MV-4-11 (cell line): ENCODE data around the gene MACROH2A1.

Experiments used
- DNase-seq: peaks from one replicate; lab custom pipeline; 2025; lab: John Stamatoyannopoulos, UW

Gene MACROH2A1

GRCh38 chr5:135396459-135397055 is 2.5 kb downstream of the MACROH2A1 start:
- DNase-seq, result no peak

- DNase-seq, result peak; percentile 65
These were observed 3.2 kb downstream of the MACROH2A1 start for GRCh38 chr5:135395866-135396265.

- peak; percentile 81 for DNase-seq
These were observed 3.6 kb downstream of the MACROH2A1 start for GRCh38 chr5:135395451-135395850.

- DNase-seq, result no peak
These were observed 4.9 kb downstream of the MACROH2A1 start for GRCh38 chr5:135394095-135394494.

- DNase-seq, result peak; percentile 38
These were observed 5.3 kb downstream of the MACROH2A1 start for GRCh38 chr5:135393691-135394090.

DNA sequence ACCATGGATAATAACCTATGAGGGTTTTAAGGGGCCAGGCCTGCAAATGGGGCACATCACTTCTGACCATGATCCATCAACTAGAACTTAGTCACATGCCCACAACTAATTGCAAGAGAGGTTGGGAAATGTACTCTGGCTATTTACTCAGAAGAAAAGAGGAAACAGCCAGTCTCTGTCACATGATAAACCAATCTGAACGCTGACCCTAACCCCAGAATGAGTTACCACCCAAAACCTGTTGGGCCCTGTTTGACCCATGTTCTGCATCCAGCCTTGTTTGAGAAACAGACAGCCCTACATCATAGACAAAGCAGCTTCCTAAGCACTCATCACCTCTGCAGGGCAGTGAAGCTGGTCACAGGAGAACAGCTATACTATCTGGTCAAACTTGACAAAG is 5.8 kb downstream of the MACROH2A1 start:
- DNase-seq, result peak; percentile 94

DNA sequence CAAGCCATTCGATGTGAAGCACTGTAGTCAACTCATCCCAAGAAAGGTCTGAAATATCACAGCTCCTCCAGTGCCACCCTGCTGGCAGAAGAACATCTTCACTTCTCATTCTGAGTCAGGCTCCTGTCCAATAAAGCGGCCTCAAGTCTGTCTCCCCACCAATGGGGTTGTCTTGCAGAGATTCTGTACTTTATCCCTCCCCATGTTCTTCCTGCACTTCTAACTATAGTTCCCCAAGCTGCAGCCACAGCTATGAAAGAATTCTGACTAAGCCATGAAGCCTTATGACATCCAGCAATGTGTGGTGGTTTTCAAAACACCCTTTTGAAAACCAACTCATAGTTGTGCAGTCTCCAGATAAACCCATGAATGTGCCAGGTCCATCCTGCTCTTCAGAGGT is 6.8 kb downstream of the MACROH2A1 start:
- DNase-seq, result peak; percentile 89

DNA sequence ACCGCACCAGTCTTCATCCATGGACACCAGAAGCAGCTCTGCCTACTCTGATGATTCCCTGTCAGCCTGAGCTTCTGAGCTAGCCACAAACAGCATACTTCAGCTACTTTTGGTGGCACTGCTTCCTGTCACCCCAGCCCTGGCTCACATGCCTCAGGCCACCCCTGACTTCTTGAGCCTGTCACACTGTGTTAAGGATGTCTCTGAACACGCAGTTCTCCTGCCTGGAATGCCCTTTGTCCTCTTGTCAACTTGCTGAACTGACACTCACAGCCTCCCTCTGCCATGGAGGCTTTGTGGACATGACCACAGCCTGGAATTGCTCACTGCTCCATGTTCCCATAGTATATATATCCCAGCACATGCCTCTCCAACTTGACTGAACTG is 7.2 kb downstream of the MACROH2A1 start:
- DNase-seq, result no peak

DNA sequence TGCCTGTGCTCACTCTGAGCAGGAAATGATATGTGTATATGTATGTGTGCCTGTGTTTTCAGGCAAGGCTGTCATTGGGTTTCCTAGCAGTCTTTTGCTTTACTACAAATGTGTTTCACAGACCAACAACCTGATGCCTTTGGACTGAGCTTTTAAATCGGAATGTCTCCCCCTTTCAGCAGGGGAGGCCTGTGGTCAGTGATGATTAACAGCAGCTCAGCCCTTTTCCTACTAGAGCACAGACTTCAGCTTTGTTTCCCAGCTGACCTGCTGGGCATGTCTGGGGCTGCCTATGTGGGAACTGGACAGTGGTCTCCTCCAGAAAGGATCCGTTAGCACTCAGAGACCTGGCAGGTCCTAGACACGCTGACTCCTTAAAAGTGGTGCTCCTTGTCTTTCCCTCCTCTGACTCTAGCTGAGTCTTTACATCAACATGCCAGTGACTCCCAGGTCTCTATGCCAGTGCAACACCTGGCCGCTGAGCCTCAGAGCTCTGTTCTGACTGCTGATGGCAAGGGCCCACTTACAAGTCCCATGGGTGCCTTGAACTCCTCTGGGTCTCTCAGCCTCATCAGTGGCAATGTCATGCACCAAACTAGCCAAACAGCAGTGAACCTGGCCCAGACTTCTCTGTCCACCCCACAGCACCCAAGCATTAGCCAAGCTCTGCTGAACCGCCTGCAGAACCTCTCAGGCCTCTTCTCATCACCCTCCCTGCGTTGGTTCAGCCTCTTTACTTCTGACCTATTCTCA is 7.7 kb downstream of the MACROH2A1 start:
- DNase-seq, result no peak

DNA sequence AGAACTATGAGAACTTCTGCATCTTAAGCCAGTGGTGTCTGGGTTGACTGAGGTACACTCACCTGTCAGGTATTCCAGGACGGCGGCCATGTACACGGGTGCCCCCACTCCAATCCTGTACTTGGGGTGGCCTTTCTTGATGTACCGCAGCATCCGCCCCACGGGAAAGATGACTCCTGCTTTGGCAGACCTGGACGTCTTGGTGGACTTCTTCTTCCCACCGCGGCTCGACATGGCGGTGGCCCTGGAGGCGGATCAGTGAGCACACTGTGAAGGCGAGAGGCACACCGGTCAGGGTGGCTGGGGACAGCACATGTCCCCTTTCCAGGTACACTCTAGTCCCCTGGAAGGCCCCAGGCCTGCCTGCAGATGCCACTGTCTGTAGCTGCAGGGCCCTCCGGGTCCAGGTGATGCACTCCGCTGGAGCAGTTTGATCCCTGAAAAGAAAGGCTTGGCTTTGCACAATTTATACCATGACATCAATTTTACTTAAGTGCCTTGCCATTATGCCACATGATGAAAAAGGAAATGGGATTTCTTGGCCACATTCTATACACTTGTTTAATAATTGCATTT is 10.1 kb downstream of the MACROH2A1 start:
- no peak for DNase-seq

DNA sequence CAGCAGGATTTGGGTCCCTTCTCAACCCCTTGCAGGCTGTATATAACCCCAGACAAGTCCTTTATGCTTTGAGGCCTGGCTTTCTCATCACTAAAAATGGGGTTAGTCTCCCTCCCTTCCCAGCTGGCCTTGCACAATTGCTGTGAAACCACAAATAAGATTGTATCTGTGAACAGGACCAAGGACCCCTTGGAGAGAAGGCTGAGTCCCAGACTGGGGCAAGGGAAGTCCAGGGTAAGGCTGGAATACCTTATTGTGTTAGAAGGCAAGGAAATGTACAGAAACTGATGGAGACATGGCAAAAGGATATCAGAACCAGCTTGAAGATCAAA is 11.4 kb downstream of the MACROH2A1 start:
- peak; percentile 15 for DNase-seq

DNA sequence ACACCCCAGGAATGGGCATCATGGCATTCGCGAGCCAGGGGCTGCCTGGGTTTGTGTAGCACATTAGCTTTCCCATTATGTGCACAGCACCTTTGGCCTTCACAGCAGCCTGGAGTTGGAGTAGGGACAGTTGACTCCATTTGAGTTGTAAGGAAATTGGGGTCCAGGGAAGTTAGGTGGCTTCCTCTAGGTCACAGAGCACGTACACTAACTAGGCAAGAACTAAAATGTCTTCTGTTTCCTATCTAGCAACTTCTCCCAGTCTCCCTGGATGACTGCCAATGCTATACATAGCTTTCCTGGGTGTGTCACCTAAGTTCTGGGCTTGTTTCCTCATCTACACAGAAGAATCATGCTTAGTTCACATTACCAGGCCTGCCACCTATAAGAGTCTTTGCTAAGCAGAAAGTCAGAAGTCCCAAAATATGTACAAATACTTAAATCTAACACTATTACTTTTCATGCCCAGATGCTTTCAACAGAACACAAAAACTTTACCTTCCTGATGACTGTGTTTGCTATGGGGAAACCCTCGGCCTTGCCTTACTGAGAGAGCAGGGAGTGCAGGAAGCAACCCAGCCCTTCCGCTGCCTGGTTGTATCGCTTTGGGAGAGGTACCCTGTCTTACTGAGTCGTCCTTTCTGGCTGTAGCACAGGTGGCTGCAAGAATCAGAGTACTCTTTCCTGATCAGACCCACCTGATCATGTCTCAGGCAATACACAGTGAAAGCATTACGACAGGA is 12.0 kb downstream of the MACROH2A1 start:
- DNase-seq, result peak; percentile 82

- DNase-seq, result no peak
These were observed 12.9 kb downstream of the MACROH2A1 start for GRCh38 chr5:135386096-135386495.

- no peak for DNase-seq
These were observed 13.5 kb downstream of the MACROH2A1 start for GRCh38 chr5:135385576-135385975.

DNA sequence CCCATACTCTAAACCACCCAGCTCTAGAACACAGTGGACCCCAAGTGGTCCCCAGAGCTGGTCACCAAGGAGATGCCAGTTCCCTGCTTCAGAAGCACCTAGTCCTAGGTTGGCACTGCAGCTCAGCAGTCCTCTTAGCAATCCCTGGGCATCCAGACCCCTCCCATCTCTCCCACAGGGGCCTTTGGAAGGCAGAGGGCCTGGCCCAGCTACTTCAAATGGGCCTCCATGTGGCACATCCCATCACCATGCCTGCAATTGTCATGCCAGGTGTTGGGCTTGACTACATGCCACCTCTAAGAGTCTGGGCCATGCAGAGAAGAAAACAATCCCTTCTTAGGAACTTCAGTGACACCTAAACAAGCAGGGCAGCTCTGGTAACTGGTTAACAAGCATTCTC is 14.1 kb downstream of the MACROH2A1 start:
- no peak for DNase-seq

DNA sequence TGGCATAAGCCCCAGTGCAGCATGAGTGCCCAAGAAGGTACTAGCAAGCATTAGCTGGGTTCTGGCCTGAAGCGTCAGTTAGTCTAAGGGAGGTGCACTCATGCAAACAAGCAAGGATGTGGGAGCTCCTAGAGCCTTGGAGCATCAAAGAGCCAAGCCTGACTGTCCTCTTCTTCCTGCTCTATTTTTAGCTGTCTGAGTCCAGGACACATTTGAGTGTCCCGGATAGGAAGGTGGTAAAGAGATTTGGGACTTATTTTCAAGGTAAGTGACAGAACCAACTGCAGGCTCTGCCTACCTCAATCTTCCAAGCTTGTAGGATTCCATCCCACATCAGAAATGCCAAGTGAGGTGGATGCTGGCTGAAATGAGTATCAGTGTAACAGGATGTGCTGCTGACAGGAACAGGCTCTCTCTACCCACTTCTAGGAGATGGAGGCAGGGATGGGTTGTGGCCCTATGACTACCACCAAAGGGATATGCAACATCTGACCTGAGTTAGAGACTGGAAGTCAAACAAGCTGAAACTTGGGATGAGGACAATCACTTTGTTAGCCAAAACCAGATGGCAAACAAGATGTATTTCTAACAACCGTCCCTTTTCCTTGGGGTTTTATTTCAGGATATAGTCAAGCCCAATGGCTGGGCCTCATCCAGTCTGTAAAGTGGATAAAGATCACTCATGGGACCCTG is 15.1 kb downstream of the MACROH2A1 start:
- DNase-seq, result no peak

GRCh38 chr5:135382981-135383380 is 16.1 kb downstream of the MACROH2A1 start:
- no peak for DNase-seq

DNA sequence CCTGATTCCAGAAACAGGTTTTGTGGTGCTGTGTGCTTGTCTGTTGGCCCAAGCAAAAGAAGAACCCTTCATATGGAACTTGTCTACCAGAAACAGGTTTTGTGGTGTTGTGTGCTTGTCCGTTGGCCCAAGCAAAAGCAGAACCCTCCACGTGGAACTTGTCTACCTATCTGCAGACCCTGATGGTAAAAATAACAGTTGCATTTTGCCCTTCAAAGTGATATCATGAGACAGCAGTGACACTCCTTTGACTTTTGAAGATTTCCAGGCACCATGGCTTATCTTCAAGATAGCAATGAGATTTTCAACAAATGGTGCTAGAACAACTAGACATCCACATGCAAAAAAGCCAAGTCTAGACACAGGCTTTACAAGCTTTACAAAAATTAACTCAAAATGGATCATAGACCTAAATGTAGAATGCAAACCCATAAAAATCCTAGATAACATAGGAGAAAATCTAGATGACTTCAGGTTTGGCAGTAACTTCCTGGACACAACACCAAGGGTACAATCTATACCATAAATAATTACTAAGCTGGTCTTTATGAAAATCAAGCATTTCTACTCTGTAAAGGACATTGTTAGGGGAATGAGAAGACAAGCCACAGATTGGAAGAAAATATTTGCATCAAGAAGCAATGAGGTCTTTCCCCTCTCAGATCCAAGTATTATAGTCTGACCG is 16.8 kb downstream of the MACROH2A1 start:
- no peak for DNase-seq

DNA sequence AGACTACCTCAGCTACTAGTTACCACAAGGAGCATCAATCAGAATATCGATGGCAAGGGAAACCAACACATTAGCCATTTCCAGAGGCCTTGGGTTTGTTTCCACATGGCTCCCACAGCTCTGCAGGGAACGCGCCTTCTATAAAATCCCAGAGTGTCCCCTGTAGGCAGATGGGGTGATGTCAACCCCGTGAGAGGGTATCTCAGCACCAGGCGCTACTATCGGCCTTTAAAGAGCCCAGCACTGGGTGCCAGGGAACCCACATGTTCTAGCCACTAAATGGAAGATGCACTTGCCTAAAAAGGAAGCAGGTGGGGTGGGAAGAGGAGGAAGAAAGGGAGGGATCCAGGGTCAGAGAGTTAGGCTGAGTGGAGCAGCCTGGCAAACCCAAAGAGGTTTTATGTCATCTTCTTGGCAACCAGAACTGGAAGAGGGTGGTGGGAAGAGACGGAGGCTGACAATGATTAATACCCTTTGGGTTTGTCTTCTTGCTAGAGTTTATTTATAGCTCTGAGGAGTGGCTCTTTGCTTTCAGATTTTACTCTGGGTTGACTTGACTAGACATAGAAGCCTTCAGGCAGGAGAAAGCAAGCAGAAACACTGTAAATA is 19.9 kb downstream of the MACROH2A1 start:
- DNase-seq, result no peak

GRCh38 chr5:135377751-135378680 is 21.0 kb downstream of the MACROH2A1 start:
- DNase-seq, result no peak
